ENCODE data around the gene STS.

GRCh38 chrX:7153231-7153630, 5.7 kb downstream of the STS start:
- TF ChIP-seq CTCF (IDR thresholded peaks at IDR 0.05; ENCODE audit: control extremely low read depth in 1 of 3, insufficient read depth in 1 of 3, low read depth in 1 of 3, low read length in 3 of 3) (no peak), POLR2A (IDR thresholded peaks at IDR 0.05; ENCODE audit: control extremely low read depth in 1 of 2, low read depth in 2 of 2, low read length in 2 of 2) (no peak), HDAC2 (IDR thresholded peaks at IDR 0.05; ENCODE audit: borderline replicate concordance in 1 of 2, low read depth in 2 of 2, low read length in 2 of 2) (no peak), SIN3A (conservative IDR thresholded peaks at IDR 0.05 in 1 of 2, IDR thresholded peaks at IDR 0.05 in 1 of 2; ENCODE audit: low read depth in 1 of 2, low read length in 2 of 2) (no peak), SP1 (IDR thresholded peaks at IDR 0.05; ENCODE audit: low read depth, low read length) (no peak), RFX5 (IDR thresholded peaks at IDR 0.05; ENCODE audit: borderline replicate concordance, low read depth, low read length) (no peak)
